WI38 (cell line): ENCODE measurements around the gene CRADD.
"Not testable (repeated sequence)": the region's sequence is repeated elsewhere in the genome, so short reads cannot be mapped to it uniquely, and the experiment has no call there.

Source experiments
- H3K4me3 ChIP-seq: 2 replicates; pipeline ENCODE4 v1.5.1; 2011; ENCODE audit warnings: low read depth, mild to moderate bottlenecking, control low read depth, low read length
- TF ChIP-seq, protein P1 (sequence below): IDR thresholded peaks from 2 replicates; pipeline ENCODE4 v1.5.1; 2012; ENCODE audit warnings: low read depth, mild to moderate bottlenecking, control low read depth, low read length

The CRADD gene

GRCh38 chr12:93884794-93885460, 207.8 kb downstream of the CRADD start:
- no peak overlapping the region for H3K4me3 ChIP-seq
- TF ChIP-seq, protein P1, sequence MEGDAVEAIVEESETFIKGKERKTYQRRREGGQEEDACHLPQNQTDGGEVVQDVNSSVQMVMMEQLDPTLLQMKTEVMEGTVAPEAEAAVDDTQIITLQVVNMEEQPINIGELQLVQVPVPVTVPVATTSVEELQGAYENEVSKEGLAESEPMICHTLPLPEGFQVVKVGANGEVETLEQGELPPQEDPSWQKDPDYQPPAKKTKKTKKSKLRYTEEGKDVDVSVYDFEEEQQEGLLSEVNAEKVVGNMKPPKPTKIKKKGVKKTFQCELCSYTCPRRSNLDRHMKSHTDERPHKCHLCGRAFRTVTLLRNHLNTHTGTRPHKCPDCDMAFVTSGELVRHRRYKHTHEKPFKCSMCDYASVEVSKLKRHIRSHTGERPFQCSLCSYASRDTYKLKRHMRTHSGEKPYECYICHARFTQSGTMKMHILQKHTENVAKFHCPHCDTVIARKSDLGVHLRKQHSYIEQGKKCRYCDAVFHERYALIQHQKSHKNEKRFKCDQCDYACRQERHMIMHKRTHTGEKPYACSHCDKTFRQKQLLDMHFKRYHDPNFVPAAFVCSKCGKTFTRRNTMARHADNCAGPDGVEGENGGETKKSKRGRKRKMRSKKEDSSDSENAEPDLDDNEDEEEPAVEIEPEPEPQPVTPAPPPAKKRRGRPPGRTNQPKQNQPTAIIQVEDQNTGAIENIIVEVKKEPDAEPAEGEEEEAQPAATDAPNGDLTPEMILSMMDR = no peak

- not testable (repeated sequence) for H3K4me3 ChIP-seq
These were observed 208.9 kb downstream of the CRADD start for GRCh38 chr12:93885973-93886532.

- TF ChIP-seq, protein P1 = no peak
- H3K4me3 ChIP-seq = no peak overlapping the region
These were observed 209.6 kb downstream of the CRADD start for GRCh38 chr12:93886533-93887511.

GRCh38 chr12:93888964-93889363, 211.8 kb downstream of the CRADD start:
- no peak overlapping the region for H3K4me3 ChIP-seq
- TF ChIP-seq, protein P1 = no peak

DNA sequence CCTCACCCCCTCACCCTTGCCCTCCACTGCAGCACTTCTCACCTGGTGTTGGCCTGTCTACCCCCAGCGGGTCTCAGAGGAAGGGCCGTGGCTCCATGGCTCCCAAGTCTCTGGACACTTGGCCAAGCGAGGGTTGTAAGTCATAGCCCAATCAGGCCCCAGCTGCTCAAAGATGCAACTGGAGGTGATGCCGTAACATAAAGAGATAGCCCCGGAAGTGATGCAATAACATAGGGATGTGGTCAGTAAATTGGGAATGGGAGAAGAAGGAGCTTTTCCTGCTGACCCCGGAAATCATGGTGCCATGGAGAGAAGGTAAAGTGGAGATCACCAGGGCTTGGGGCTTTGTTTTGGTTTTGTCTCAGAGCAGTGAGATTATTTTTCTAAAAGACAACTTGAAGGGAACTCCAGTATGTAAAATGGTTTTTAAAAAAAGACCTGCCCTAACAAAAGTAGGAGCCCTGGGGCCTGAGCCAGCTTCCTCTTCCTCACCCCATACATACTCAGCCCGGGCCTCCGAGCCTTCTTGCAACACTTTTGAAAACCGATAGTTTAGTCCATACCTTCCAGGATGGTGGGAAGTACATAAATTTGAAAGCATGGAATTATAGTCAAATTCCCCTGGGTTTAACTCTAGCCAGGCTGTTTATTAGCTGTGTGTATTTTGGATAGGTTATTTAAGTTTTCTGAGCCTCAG, 212.5 kb downstream of the CRADD start:
- no peak overlapping the region for H3K4me3 ChIP-seq

GRCh38 chr12:93892423-93893268, 215.5 kb downstream of the CRADD start:
- TF ChIP-seq, protein P1 = no peak
- no peak overlapping the region for H3K4me3 ChIP-seq

More for the DNA sequence above, 212.5 kb downstream of the CRADD start:
- TF ChIP-seq, protein P1 = no peak
